Loucy (cell line): ENCODE results near the gene PET117.

ENCODE experiments used
- EZH2phosphoT487 ChIP-seq: fragments of 200-600 bp; IDR thresholded peaks from 2 replicates; pipeline ENCODE4 v1.6.1; 2018; ENCODE audit warnings: antibody characterized with exemption, mild to moderate bottlenecking, moderate library complexity, borderline replicate concordance
- TF ChIP-seq, protein P1 (sequence below): fragments of 200-600 bp; sonication (generic); conservative IDR thresholded peaks from 2 replicates; pipeline ENCODE4 v1.5.1; 2014; ENCODE audit warnings: mild to moderate bottlenecking, antibody characterized with exemption, low read length

DNA sequence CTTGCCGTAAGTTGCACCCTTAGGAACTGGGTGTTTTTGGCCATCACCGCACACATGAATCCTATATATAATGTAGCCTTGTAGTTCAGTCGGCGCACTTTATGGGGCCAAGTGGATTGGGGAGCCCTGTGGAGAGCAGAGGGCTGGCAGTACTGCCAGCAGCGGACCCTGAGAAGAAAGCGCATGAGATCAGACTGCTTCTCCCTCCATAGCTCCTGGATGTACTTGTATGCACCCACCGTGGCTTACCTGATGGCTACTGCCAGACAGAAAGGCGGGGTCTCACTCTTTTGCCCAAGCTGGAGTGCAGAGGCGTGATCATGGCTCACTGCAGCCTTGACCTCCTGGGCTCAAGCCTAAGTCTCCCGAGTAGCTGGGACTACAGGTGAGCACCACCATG, 47.2 kb upstream of the PET117 start:
- TF ChIP-seq, protein P1, sequence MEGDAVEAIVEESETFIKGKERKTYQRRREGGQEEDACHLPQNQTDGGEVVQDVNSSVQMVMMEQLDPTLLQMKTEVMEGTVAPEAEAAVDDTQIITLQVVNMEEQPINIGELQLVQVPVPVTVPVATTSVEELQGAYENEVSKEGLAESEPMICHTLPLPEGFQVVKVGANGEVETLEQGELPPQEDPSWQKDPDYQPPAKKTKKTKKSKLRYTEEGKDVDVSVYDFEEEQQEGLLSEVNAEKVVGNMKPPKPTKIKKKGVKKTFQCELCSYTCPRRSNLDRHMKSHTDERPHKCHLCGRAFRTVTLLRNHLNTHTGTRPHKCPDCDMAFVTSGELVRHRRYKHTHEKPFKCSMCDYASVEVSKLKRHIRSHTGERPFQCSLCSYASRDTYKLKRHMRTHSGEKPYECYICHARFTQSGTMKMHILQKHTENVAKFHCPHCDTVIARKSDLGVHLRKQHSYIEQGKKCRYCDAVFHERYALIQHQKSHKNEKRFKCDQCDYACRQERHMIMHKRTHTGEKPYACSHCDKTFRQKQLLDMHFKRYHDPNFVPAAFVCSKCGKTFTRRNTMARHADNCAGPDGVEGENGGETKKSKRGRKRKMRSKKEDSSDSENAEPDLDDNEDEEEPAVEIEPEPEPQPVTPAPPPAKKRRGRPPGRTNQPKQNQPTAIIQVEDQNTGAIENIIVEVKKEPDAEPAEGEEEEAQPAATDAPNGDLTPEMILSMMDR = no peak
- TF ChIP-seq EZH2phosphoT487 = no peak
